Renal cortex interstitium (tissue), 11 donors: ENCODE measurements around the gene GLB1L. TPM values are rescaled to one million over a fixed set of nuclear protein-coding genes. Genes with fewer than 3 reads are reported as not detected.

Source experiments
- DNase-seq, 11 donors: peaks; one replicate each; pipeline ENCODE4 v3.0.0-alpha.2; 2013; ENCODE audit warnings: low read depth in 9 of 11, low spot score in 4 of 11; ENCODE audit errors: extremely low read depth in 1 of 11
- polyA plus RNA-seq, 3 donors: library from polyadenylated mRNA; unstranded; fragments of 120-200 nt; gene quantifications; one replicate each; pipeline ENCODE4 v1.2.1, GENCODE V29; 2013; ENCODE audit not compliant: insufficient read length in 3 of 3

GLB1L gene
- polyA plus RNA-seq, 3 donors, result 24.1 to 27.6 (median 24.4) TPM

DNA sequence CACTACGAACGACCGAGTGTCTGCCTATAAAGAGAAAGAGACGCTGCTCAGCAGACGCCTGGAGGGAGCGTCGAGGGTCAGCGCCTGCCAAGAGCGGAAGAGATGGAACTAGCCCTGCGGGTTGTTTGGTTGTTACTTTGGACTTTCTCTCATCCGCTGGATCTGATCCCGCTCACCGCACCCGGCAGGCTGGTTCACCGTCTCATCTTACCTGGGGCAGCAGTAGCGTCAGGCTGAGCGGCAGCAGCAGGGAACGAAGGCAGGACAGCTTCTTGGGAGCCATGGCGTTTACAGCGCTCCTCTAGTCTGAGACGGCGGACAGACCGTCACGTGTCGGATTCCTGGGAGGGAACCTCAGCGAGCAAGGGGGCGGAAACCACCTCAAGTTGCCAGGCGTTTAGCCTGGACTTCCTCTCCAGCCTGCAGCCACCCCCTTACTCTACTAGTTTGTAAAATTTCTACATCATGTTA, 1.9 kb downstream of the GLB1L start:
- no peak for DNase-seq

- no peak for DNase-seq
Measured at GRCh38 chr2:219234331-219234730, 10.9 kb downstream of the GLB1L start.

- no peak for DNase-seq
Measured at GRCh38 chr2:219230059-219230540, 15.1 kb downstream of the GLB1L start.

DNA sequence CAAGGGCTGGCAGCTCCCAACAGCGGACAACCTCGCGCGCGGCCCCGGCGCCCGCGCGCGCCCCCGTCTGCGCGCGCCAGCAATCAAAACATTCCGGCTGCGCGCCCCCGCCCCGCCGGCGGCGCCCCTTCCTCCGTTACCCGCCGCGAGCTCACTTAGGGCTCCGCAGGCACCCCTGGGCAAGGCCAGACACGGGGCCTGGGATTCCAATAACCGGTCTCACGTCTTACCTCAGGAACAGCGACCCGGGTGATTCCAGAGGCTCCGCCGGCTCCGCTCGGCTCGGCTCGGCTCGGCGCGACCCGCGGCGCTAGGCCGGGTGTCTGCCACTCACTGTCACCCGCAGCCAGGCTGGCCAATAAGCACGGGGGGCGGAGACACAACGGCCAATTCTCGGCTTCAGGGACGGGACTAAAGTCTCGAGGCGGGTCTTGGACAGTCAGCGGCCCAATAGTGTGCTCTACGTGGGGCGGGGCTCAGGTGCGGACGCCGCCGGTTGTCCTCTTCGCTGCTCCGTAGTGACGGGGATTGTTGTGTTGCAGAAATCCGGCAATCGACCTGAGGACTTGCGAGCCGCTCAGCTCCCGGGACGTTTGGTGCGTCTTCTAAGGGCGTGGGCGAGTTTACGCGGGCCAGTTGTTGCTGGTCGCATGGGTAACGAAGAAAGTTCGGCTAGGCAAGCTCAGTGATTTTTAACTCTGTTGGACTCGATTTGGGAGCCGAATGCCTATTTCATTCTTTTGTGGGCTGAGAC, 15.8 kb downstream of the GLB1L start, which contains the start of the genes ANKZF1 and ATG9A:
Gene ANKZF1, plus strand, starts transcription at position 502 of the 754 bp plus-strand sequence. CDS start 452 bp downstream, outside the sequence.
Gene ATG9A, minus strand, starts transcription at position 332 of the 754 bp plus-strand sequence. CDS start 1,612 bp downstream, outside the sequence.
- peak; percentile 90 to 99 (median 97) for DNase-seq

GRCh38 chr2:219228911-219229304, 16.3 kb downstream of the GLB1L start:
- no peak for DNase-seq

GRCh38 chr2:219228041-219228910, 17.0 kb downstream of the GLB1L start:
- no peak for DNase-seq

DNA sequence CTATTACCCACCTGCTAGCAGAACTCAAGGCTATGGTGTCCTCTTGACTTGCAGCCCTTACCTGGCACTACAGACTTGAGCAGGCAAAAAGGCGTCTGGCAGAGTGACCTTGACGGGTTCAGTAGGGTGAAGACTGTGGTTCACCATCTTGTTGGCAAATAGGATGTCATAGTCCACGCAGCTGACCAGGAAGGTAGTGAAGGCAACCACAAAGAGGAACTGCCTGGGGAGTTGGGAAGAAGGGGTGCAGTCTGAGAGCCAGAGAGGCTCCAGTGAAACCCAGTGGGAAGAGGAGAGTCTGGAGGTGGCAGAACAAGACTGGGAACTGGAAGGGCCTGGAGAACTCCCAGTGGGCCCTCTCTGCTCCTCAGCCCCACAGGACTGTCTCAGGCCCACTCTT, 19.9 kb downstream of the GLB1L start:
- DNase-seq, result no peak

DNA sequence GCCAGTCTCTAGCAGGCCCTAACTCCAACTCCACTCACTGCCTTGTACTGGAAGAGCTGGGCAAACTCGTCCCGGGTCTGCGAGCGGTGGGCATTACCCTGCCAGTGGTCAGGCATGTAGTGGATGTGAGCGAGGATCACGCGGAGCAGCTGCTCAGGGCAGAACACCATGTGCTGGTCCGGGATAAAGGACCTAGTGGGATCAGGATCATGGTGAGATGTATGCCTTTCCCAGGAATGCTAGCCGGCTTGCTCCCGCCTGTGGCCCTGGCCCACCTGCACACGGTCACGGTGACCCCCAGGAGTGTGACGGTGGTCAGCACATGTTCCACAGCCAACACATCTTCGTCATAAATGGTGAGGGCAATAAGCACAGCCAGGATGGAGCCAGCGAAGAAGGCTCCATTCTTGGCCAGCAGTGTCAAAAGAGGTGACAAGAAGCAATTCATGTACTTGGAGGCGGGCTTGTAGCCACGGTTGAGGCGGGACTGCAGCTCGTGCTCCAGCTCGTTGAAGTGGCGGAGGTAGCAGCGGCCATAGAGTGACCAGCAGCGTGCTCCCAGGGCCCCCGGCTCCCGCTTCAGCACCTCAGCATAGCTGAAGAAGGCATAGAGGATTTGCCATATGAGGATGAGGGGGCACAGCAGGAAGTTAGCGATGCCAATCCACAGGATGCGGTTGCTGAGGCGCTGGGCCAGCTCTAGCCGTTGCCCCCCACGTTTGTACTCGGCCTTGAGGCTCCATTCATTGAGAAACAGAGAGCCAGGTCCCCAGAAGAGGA, 21.2 kb downstream of the GLB1L start:
- DNase-seq, result no peak

- no peak for DNase-seq
Measured at GRCh38 chr2:219221957-219222518, 23.2 kb downstream of the GLB1L start.

- DNase-seq, result no peak
Measured at GRCh38 chr2:219220652-219221402, 24.4 kb downstream of the GLB1L start.

DNA sequence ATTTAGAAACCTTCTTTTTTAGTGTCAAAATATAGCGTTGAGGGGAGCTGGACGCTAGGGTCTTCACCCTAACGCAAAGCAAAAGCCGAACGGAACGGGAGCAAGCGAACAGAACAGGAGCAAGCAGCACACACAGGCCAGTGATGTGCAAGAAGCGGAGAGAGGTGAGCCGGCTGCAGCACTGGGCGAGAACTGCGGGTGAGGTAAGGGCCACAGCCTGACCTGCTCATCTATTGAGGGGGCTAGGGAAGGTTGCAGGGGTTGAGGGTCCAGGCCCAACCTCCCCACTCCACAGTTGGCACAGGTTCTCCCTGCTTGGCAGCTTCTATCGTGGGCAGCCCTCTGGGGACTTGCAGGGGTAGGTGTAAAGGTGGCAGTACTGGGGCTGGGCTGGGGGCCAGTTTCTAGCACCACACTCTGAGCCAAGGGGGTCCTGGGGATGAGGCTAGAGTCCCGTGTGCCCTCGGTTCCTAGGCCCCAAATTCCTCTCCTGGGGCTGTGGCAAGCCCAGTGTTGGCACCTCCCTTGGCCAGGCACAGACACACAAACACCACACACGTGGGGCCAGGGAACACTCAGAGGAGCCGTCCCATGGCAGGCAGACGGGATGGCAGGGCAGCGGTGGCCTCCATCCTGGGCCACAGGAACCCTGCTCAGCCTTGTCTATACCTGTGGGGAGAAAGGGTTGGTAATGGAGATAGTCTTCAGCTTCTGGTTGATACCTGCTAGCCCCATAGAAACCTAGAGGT, 25.3 kb downstream of the GLB1L start:
- no peak for DNase-seq

- peak in 10 of 11 donors; percentile 85 to 94 (median 89) for DNase-seq
Measured at GRCh38 chr2:219218732-219219701, 26.2 kb downstream of the GLB1L start, which contains the start of gene ABCB6. ABCB6 (minus strand) TSS chr2:219218958; CDS start chr2:219218673, 285 bp downstream.

DNA sequence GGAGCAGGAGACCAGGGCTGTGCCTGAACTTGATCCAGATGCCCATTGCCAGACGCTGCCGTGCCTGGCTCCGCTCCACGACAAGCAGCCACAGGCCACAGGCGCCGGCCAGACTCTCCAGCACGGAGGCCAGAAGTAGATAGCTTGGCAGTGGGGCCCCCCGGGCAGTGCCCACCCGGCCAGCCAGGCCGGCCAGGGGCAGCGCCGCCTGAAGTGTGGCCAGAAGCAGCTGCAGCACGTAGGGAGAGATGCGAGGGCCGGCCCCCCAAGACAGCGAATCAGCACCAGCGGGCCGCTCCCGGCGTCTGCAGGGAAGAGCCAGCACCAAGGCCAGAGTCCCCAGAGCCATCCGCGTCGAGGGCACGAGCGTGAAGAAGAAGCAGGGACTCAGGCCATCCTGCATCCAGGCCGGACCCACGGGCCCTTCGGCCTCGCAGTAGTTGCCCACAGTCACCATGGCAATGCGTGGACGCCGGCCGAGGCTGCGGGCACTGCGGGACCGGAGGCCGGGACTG, 27.0 kb downstream of the GLB1L start:
- peak in 2 of 11 donors; percentile 36 to 55 for DNase-seq

DNA sequence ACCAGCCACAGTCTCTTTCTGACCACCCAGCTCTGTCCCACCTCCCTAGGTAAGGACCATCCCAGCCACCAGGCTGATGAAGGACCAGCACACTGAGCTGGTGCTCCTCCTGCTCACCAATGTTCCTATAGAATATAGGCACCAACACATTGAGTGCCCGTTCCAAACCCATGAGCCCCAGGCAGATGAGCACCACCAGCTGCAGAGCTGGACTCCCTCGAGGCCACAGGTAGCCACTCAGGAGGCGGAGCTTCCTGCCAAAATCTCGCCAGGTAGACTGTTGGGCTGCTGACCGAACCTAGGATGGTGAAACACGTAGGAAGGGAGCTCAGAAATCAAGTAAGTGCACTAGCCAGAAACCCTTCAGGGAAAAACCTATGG, 28.7 kb downstream of the GLB1L start:
- no peak for DNase-seq

GRCh38 chr2:219215871-219216534, 29.2 kb downstream of the GLB1L start:
- DNase-seq, result no peak
